DOHH2 (cell line): ENCODE measurements around the gene RPA1.

ENCODE experiments used
- H3F3A ChIP-seq: fragments of 200-600 bp; sonication (generic), shearing (Covaris generic); 2 replicates; pipeline ENCODE4 v1.6.0; 2016; ENCODE audit warnings: antibody characterized with exemption, mild to moderate bottlenecking; ENCODE audit not compliant: control insufficient read depth, insufficient read depth
- H3K27ac ChIP-seq: fragments of 200-600 bp; sonication (generic); 2 replicates; pipeline ENCODE4 v1.5.1; 2014; ENCODE audit warnings: low read depth, mild to moderate bottlenecking, low read length, moderate library complexity
- H3K27me3 ChIP-seq: fragments of 200-600 bp; sonication (generic); 2 replicates; pipeline ENCODE4 v1.6.1; 2014; ENCODE audit warnings: mild to moderate bottlenecking, low read length, mixed read lengths; ENCODE audit not compliant: control insufficient read depth
- H3K36me3 ChIP-seq: fragments of 200-600 bp; sonication (generic); 2 replicates; pipeline ENCODE4 v1.6.1; 2014; ENCODE audit warnings: mild to moderate bottlenecking, low read length, moderate library complexity, mixed read lengths; ENCODE audit not compliant: control insufficient read depth
- H3K4me1 ChIP-seq: fragments of 200-600 bp; sonication (generic); 2 replicates; pipeline ENCODE4 v1.6.1; 2014; ENCODE audit warnings: mild to moderate bottlenecking, low read length, mixed read lengths; ENCODE audit not compliant: control insufficient read depth
- H3K4me2 ChIP-seq: fragments of 200-600 bp; sonication (generic); 2 replicates; pipeline ENCODE4 v1.6.0; 2014; ENCODE audit warnings: mild to moderate bottlenecking, low read length, moderate library complexity
- H3K4me3 ChIP-seq: fragments of 200-600 bp; sonication (generic); 2 replicates; pipeline ENCODE4 v1.5.1; 2014; ENCODE audit warnings: mild to moderate bottlenecking, low read length, mixed read lengths
- H3K79me2 ChIP-seq: fragments of 200-600 bp; sonication (generic); 2 replicates; pipeline ENCODE4 v1.6.1; 2014; ENCODE audit warnings: mild to moderate bottlenecking, low read length, mixed read lengths; ENCODE audit not compliant: control insufficient read depth
- H3K9me2 ChIP-seq: fragments of 200-600 bp; sonication (generic); replicated peaks from 2 replicates; pipeline ENCODE4 v1.6.1; 2014; ENCODE audit warnings: mild to moderate bottlenecking, low read length, mixed read lengths; ENCODE audit not compliant: control insufficient read depth
- H3K9me3 ChIP-seq: fragments of 200-600 bp; sonication (generic); 2 replicates; pipeline ENCODE4 v1.6.1; 2014; ENCODE audit warnings: antibody characterized with exemption, low read length, mixed read lengths; ENCODE audit not compliant: control insufficient read depth, insufficient read depth
- H4K20me1 ChIP-seq: fragments of 200-600 bp; sonication (generic); 2 replicates; pipeline ENCODE4 v1.6.0; 2014; ENCODE audit warnings: low read depth, mild to moderate bottlenecking, antibody characterized with exemption, low read length, moderate library complexity; ENCODE audit not compliant: control insufficient read depth, insufficient read depth
- CTCF ChIP-seq: fragments of 200-600 bp; sonication (generic); IDR thresholded peaks from one replicate; pipeline ENCODE4 v1.5.1; 2014; ENCODE audit warnings: antibody characterized with exemption, mild to moderate bottlenecking, low read depth, low read length; ENCODE audit not compliant: poor library complexity, severe bottlenecking
- EZH2phosphoT487 ChIP-seq: fragments of 200-600 bp; sonication (generic); IDR thresholded peaks from 2 replicates; pipeline ENCODE4 v1.6.1; 2017; ENCODE audit warnings: borderline replicate concordance, mild to moderate bottlenecking, antibody characterized with exemption, low read length, moderate library complexity, mixed read lengths

The RPA1 gene

DNA sequence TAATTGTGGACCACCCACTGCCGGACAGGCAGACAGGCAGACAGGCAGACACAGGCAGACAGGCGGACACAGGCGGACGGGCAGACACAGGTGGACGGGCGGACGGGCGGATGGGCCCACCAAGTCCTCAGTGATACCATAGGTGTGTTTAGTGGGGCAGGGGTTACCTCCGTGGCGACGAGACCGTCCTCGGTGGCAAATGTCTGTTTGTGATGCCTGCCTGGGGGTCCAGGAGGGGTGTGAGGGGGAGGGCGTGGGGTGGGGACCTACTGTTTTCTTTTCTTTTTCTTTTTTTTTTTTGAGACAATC, 118.7 kb downstream of the RPA1 start:
- TF ChIP-seq EZH2phosphoT487 (no peak), CTCF (no peak)
- H3K9me2 ChIP-seq, result no peaks in the 10 kb centered on the region
- H3K4me2 ChIP-seq, result no peak overlapping the region
- H3K4me3 ChIP-seq, result no peak overlapping the region
- H3K9me3 ChIP-seq, result no peaks in the 10 kb centered on the region
- H3K79me2 ChIP-seq, result no peaks in the 10 kb centered on the region
- no peaks in the 10 kb centered on the region for H3K36me3 ChIP-seq
- H4K20me1 ChIP-seq, result no peaks in the 10 kb centered on the region
- H3K27ac ChIP-seq, result no peak overlapping the region
- H3K4me1 ChIP-seq, result peaks cover 5% of the 10 kb centered on the region; the same call in 1 of the 2 replicates
- no peaks in the 10 kb centered on the region for H3F3A ChIP-seq
- H3K27me3 ChIP-seq, result no peaks in the 10 kb centered on the region
